GM18909 (cell line): ENCODE data around the gene ZNF330.
"Not testable (repeated sequence)": the region's sequence is repeated elsewhere in the genome, so short reads cannot be mapped to it uniquely, and the experiment has no call there.

Source experiments
- ATAC-seq: cut with Tn5 transposase; IDR thresholded peaks from one replicate; pipeline ENCODE4 v1.9.1; 2021; ENCODE audit warnings: mild to moderate bottlenecking; ENCODE audit not compliant: unreplicated experiment, poor library complexity

ZNF330 gene

GRCh38 chr4:141220691-141221659 is at the start of gene ZNF330:
Gene ZNF330 (plus strand): TSS chr4:141220895. CDS start chr4:141222372, 1,477 bp downstream.
- ATAC-seq, result peak; percentile 87

- no peak for ATAC-seq
Observed at GRCh38 chr4:141174457-141174856, 46.2 kb upstream of the ZNF330 start.

- ATAC-seq, result no peak
Observed at GRCh38 chr4:141177171-141177570, 43.5 kb upstream of the ZNF330 start.

- no peak for ATAC-seq
Observed at GRCh38 chr4:141179474-141180373, 41.0 kb upstream of the ZNF330 start.

GRCh38 chr4:141180991-141181761 is 39.5 kb upstream of the ZNF330 start:
- ATAC-seq, result peak; percentile 94

- ATAC-seq, result not testable (repeated sequence)
Observed at GRCh38 chr4:141183491-141183890, 37.2 kb upstream of the ZNF330 start.

- no peak for ATAC-seq
Observed at GRCh38 chr4:141192564-141192963, 28.1 kb upstream of the ZNF330 start.

GRCh38 chr4:141193516-141194034 is 27.1 kb upstream of the ZNF330 start:
- ATAC-seq, result no peak

- no peak for ATAC-seq
Observed at GRCh38 chr4:141195095-141195707, 25.5 kb upstream of the ZNF330 start.

GRCh38 chr4:141196227-141196933 is 24.3 kb upstream of the ZNF330 start:
- no peak for ATAC-seq

- ATAC-seq, result no peak
Observed at GRCh38 chr4:141207961-141208360, 12.7 kb upstream of the ZNF330 start.

- no peak for ATAC-seq
Observed at GRCh38 chr4:141210168-141210567, 10.5 kb upstream of the ZNF330 start.

- no peak for ATAC-seq
Observed at GRCh38 chr4:141213550-141213991, 7.1 kb upstream of the ZNF330 start.

- no peak for ATAC-seq
Observed at GRCh38 chr4:141215030-141215429, 5.7 kb upstream of the ZNF330 start.

- ATAC-seq, result no peak
Observed at GRCh38 chr4:141216002-141216761, 4.5 kb upstream of the ZNF330 start.

GRCh38 chr4:141220271-141220670 is 424 bp upstream of the ZNF330 start:
- peak; percentile 17 for ATAC-seq

- no peak for ATAC-seq
Observed at GRCh38 chr4:141223418-141223817, 2.7 kb downstream of the ZNF330 start.

- not testable (repeated sequence) for ATAC-seq
Observed at GRCh38 chr4:141227280-141227679, 6.6 kb downstream of the ZNF330 start.
